Melanocyte of skin (primary cell): ENCODE measurements around the gene ZNF337. TPM values are rescaled to one million over a fixed set of nuclear protein-coding genes. Genes with fewer than 3 reads are reported as not detected.

Source experiments
- small RNA-seq, 2 donors: library from RNA; depleted of rRNA; stranded (forward); fragments of <200 nt; gene quantifications; one replicate each; pipeline ENCODE3, GENCODE V24; 2012
- total RNA-seq, 2 donors: library from RNA; depleted of rRNA; stranded (reverse); fragments of >200 nt; gene quantifications; 2 replicates each; pipeline ENCODE4 v1.2.3, GENCODE V29; 2012

Gene ZNF337
- 1 to 10 TPM; 9.0 to 9.3 TPM for total RNA-seq

GRCh38 chr20:25696371-25697131 is at the start of gene ZNF337:
Gene ZNF337, minus strand, starts transcription at chr20:25696853. Its CDS starts 10,436 bp downstream, at chr20:25686417.

Small RNA genes lying within 50 kb of the gene (small RNA-seq; reads per million reads assigned to genes)
- gene RN7SL594P, result 0 reads per million in 2 donors

Other genes with a start within 250 kb of the ZNF337 start
- 1 to 10 TPM; 6.3 to 8.9 TPM for gene NINL, start 111.3 kb downstream of the ZNF337 start, total RNA-seq
- 1 to 10 TPM; 6.5 to 8.0 TPM for gene NANP, start 72.8 kb downstream of the ZNF337 start, total RNA-seq